NT2/D1 (cell line): ENCODE measurements around the gene ZNF652.

ENCODE experiments used
- DNase-seq: peaks from one replicate; pipeline ENCODE4 v3.0.0-alpha.2; 2011; ENCODE audit warnings: low read depth, low spot score
- H3K27me3 ChIP-seq: 2 replicates; pipeline ENCODE4 v1.6.0; 2011; ENCODE audit warnings: mild to moderate bottlenecking; ENCODE audit not compliant: insufficient read length, insufficient read depth
- H3K36me3 ChIP-seq: 2 replicates; pipeline ENCODE4 v1.6.1; 2011; ENCODE audit warnings: mild to moderate bottlenecking, low read length, mixed read lengths; ENCODE audit not compliant: insufficient read depth, insufficient read length
- H3K4me1 ChIP-seq: 2 replicates; pipeline ENCODE4 v1.5.1; 2011; ENCODE audit not compliant: insufficient read depth, insufficient read length
- H3K4me3 ChIP-seq: 2 replicates; pipeline ENCODE4 v1.5.1; 2011; ENCODE audit warnings: low read depth; ENCODE audit not compliant: insufficient read length
- H3K9ac ChIP-seq: 2 replicates; pipeline ENCODE4 v1.6.0; 2011; ENCODE audit warnings: low read depth; ENCODE audit not compliant: insufficient read length
- H3K9me3 ChIP-seq: 2 replicates; pipeline ENCODE4 v1.5.1; 2011; ENCODE audit warnings: mild to moderate bottlenecking, low read length; ENCODE audit not compliant: insufficient read depth
- SUZ12 ChIP-seq: IDR thresholded peaks from 2 replicates; pipeline ENCODE4 v1.6.1; 2011; ENCODE audit not compliant: insufficient read length, insufficient read depth; ENCODE audit errors: extremely low read depth
- YY1 ChIP-seq: IDR thresholded peaks from 2 replicates; pipeline ENCODE4 v1.6.1; 2011; ENCODE audit not compliant: insufficient read length, insufficient read depth
- ZNF274 ChIP-seq: IDR thresholded peaks from 2 replicates; pipeline ENCODE4 v1.6.1; 2011; ENCODE audit warnings: mild to moderate bottlenecking, low read depth, low read length

The ZNF652 gene

DNA sequence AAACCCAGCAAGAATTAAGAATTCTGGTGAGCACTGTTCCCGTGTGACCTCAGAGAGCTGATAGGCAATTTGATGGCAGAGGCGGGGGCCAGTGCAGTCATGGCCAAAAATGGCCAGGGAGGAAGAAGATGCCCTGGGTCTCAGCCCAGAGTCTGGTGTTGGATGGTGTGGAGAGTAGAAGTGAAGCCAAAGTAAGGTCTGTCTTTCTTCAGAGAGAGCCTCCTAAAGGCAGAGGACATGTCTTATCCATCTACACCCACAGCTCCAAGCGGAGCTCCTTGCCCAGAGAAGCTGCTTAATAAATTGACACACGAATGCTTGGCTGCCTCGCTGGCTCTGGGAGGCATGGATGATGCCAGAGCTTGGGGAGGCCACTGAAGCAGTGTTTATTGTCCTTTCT is 19.7 kb upstream of the ZNF652 start:
- Histone ChIP-seq H3K36me3 (no peaks in the 10 kb centered on the region), H3K9ac (no peak overlapping the region), H3K4me1 (peaks cover under 1% of the 10 kb centered on the region), H3K27me3 (no peaks in the 10 kb centered on the region), H3K4me3 (no peak overlapping the region), H3K9me3 (0 out of 2 replicates have a peak, but pooled peaks cover 6% of the 10 kb centered on the region)
- TF ChIP-seq ZNF274 (no peak), SUZ12 (no peak), YY1 (no peak)
- DNase-seq, result no peak

GRCh38 chr17:49381033-49381432 is 19.0 kb upstream of the ZNF652 start:
- no peak overlapping the region for H3K9ac ChIP-seq
- TF ChIP-seq ZNF274 (no peak), YY1 (no peak), SUZ12 (no peak)
- peaks cover 3% of the 10 kb centered on the region for H3K4me1 ChIP-seq
- H3K36me3 ChIP-seq, result no peaks in the 10 kb centered on the region
- H3K4me3 ChIP-seq, result no peak overlapping the region
- no peak for DNase-seq
- H3K27me3 ChIP-seq, result no peaks in the 10 kb centered on the region
- 0 out of 2 replicates have a peak, but pooled peaks cover 6% of the 10 kb centered on the region for H3K9me3 ChIP-seq

DNA sequence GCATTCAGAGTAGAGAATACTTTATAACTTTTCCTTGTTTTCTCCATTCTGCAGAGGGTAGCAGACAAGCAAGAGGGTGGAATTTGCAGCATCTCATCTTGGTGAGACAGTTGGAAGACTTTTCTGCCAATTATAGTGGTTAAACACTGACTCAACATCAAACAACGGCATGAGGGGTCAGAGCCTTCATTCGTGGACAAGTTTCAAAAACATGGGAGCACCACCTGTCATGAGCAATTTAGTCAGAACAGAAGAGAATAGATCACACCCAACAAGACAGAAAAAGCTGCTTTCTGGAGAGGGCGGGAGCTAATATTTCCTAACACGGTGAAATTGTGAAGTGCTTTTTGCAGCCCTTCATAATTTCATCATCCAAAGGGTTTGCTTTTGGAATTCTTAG is 17.9 kb upstream of the ZNF652 start:
- H3K9ac ChIP-seq, result no peak overlapping the region
- H3K9me3 ChIP-seq, result 0 out of 2 replicates have a peak, but pooled peaks cover 6% of the 10 kb centered on the region
- no peak for DNase-seq
- H3K27me3 ChIP-seq, result no peaks in the 10 kb centered on the region
- no peak overlapping the region for H3K4me3 ChIP-seq
- peaks cover 3% of the 10 kb centered on the region for H3K4me1 ChIP-seq
- no peaks in the 10 kb centered on the region for H3K36me3 ChIP-seq
- TF ChIP-seq ZNF274, result no peak

- Histone ChIP-seq H3K9ac (no peak overlapping the region), H3K27me3 (no peaks in the 10 kb centered on the region), H3K9me3 (0 out of 2 replicates have a peak, but pooled peaks cover 6% of the 10 kb centered on the region), H3K36me3 (no peaks in the 10 kb centered on the region), H3K4me1 (peaks cover 3% of the 10 kb centered on the region), H3K4me3 (no peak overlapping the region)
- no peak for DNase-seq
- no peak for TF ChIP-seq YY1
- TF ChIP-seq SUZ12, result no peak
- no peak for TF ChIP-seq ZNF274
These were observed 16.3 kb upstream of the ZNF652 start for GRCh38 chr17:49378311-49378710.

GRCh38 chr17:49375544-49375943 is 13.5 kb upstream of the ZNF652 start:
- no peak overlapping the region for H3K4me3 ChIP-seq
- no peaks in the 10 kb centered on the region for H3K36me3 ChIP-seq
- H3K9me3 ChIP-seq, result 0 out of 2 replicates have a peak, but pooled peaks cover 6% of the 10 kb centered on the region
- DNase-seq, result no peak
- no peak overlapping the region for H3K9ac ChIP-seq
- no peak for TF ChIP-seq SUZ12
- TF ChIP-seq YY1, result no peak
- no peak for TF ChIP-seq ZNF274
- peaks cover 3% of the 10 kb centered on the region for H3K4me1 ChIP-seq
- H3K27me3 ChIP-seq, result no peaks in the 10 kb centered on the region

DNA sequence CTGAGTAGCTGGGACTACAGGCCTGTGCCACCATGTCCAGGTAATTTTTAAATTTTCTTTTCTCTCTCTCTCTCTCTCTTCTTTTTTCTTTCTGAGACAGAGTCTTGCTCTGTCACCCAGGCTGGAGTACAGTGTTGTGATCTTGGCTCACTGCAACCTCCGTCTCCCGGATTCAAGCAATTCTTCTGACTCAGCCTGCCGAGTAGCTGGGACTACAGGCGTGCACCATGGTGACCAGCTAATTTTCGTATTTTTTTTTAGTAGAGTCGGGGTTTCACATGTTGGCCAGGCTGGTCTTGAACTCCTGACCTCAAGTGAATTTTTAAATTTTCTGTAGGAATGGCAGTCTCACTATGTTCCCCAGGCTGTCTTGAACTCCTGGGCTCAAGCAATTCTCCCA is 11.1 kb upstream of the ZNF652 start:
- Histone ChIP-seq H3K27me3 (no peaks in the 10 kb centered on the region), H3K9ac (no peak overlapping the region), H3K4me3 (no peak overlapping the region), H3K36me3 (no peaks in the 10 kb centered on the region), H3K9me3 (no peaks in the 10 kb centered on the region), H3K4me1 (peaks cover 3% of the 10 kb centered on the region)
- TF ChIP-seq ZNF274 (no peak), YY1 (no peak), SUZ12 (no peak)
- DNase-seq, result no peak

- no peaks in the 10 kb centered on the region for H3K27me3 ChIP-seq
- peaks cover 3% of the 10 kb centered on the region for H3K4me1 ChIP-seq
- no peak overlapping the region for H3K9ac ChIP-seq
- H3K4me3 ChIP-seq, result no peak overlapping the region
- TF ChIP-seq SUZ12 (no peak), ZNF274 (no peak), YY1 (no peak)
- H3K9me3 ChIP-seq, result no peaks in the 10 kb centered on the region
- DNase-seq, result no peak
- H3K36me3 ChIP-seq, result no peaks in the 10 kb centered on the region
These were observed 10.4 kb upstream of the ZNF652 start for GRCh38 chr17:49372425-49372824.
